T-helper 2 cell treated with Interferon-gamma antibody and Interleukin-4, amounts not matched to agents 100 ng/mL and 5 ng/mL, for 36 hours (primary cell): Measurements from ENCODE around the gene HGS. TPM values are rescaled to one million over a fixed set of nuclear protein-coding genes. Genes with fewer than 3 reads are reported as not detected.

ENCODE experiments used
- intact Hi-C: fragments of 100-400 bp; cut with micrococcal nuclease; formaldehyde crosslinking; loops from one replicate; pipeline ENCODE4 v1.15.1; 2023
- total RNA-seq: library from RNA; stranded (reverse); gene quantifications from 2 replicates; pipeline ENCODE4 v1.2.3, GENCODE V29; 2022

HGS gene
- total RNA-seq, 1 donor from 2014 or later = 118 TPM

DNA sequence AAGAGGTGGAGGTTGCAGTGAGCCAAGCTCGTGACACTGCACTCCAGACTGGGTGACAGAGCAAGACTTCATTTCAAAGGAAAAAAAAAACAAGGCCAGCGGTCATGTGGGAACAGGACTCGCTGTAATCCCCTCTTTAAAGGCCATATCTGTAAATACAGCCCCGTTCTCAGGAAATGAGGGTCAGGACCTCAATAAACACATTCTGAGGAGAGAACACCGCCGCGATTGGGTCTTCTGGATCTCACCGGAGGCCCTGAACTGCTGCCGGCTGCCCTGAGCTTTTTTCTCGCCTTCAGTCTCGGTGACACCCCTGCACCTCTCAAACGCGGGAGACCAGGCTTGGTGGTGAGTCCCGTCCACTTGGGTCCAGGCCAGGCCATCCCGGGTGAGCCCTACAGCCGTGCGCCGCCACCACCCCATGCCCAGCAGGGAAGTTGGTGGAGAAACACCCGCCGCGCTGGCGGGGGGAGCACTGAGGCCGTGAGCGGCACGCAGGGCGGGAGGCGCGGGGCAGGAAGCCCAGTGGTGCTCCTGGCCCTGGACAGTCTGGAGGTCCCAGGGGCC, 56.7 kb downstream of the HGS start:
- intact Hi-C loops = no loop called here

- intact Hi-C loops = no loop called here
Observed at GRCh38 chr17:81741049-81741593, 57.3 kb downstream of the HGS start.

GRCh38 chr17:81741594-81742452, 58.0 kb downstream of the HGS start:
- intact Hi-C loops = no loop called here

Other genes with a start within 250 kb of the HGS start
- 5,454 and 5,595 TPM in 2 replicates for gene ACTG1, start 171.2 kb upstream of the HGS start, total RNA-seq
- 0.93 and 1.3 TPM in 2 replicates for gene FSCN2, start 155.6 kb upstream of the HGS start, total RNA-seq
- gene FAAP100, start 131.7 kb upstream of the HGS start, total RNA-seq = 40.6 and 42.1 TPM in 2 replicates
- 101 and 106 TPM in 2 replicates for gene NPLOC4, start 46.9 kb upstream of the HGS start, total RNA-seq
- gene TSPAN10, start 46.8 kb upstream of the HGS start, total RNA-seq = 0.39 and 0.61 TPM in 2 replicates
- gene PDE6G, start 27.5 kb upstream of the HGS start, total RNA-seq = 23.4 and 27.9 TPM in 2 replicates
- gene OXLD1, start 17.4 kb upstream of the HGS start, total RNA-seq = 40.7 and 42.5 TPM in 2 replicates
- gene CCDC137, start 17.3 kb upstream of the HGS start, total RNA-seq = 39.2 and 43.7 TPM in 2 replicates
- gene ARL16, start 214 bp upstream of the HGS start, total RNA-seq = 28.9 and 31.6 TPM in 2 replicates
- 98.1 and 102 TPM in 2 replicates for gene MRPL12, start 19.4 kb downstream of the HGS start, total RNA-seq
- 33.5 and 36.6 TPM in 2 replicates for gene SLC25A10, start 28.3 kb downstream of the HGS start, total RNA-seq
- gene GCGR, start 120.1 kb downstream of the HGS start, total RNA-seq = 0.07 TPM in 1 of 2 replicates, not detected in the other
- 36.5 and 37.3 TPM in 2 replicates for gene MCRIP1, start 149.3 kb downstream of the HGS start, total RNA-seq
- gene PPP1R27, start 151.0 kb downstream of the HGS start, total RNA-seq = not detected in 2 replicates
- 589 and 618 TPM in 2 replicates for gene P4HB, start 176.5 kb downstream of the HGS start, total RNA-seq
- 703 and 716 TPM in 2 replicates for gene ARHGDIA, start 187.3 kb downstream of the HGS start, total RNA-seq
- gene ALYREF, start 207.6 kb downstream of the HGS start, total RNA-seq = 218 and 230 TPM in 2 replicates
- 91.4 and 104 TPM in 2 replicates for gene ANAPC11, start 207.7 kb downstream of the HGS start, total RNA-seq
- gene NPB, start 218.2 kb downstream of the HGS start, total RNA-seq = 0.11 and 0.48 TPM in 2 replicates
- gene PCYT2, start 227.4 kb downstream of the HGS start, total RNA-seq = 35.0 and 39.1 TPM in 2 replicates
- gene SIRT7, start 234.2 kb downstream of the HGS start, total RNA-seq = 57.2 and 58.6 TPM in 2 replicates
- 23.3 and 23.6 TPM in 2 replicates for gene MAFG, start 243.7 kb downstream of the HGS start, total RNA-seq